ENCODE measurements around the gene CCDC146. TPM values are rescaled to one million over a fixed set of nuclear protein-coding genes. Genes with fewer than 3 reads are reported as not detected.
"Not testable (repeated sequence)": the region's sequence is repeated elsewhere in the genome, so short reads cannot be mapped to it uniquely, and the experiment has no call there.

Gene CCDC146
- polyA plus RNA-seq, 1 experiment = 8.8 TPM

DNA sequence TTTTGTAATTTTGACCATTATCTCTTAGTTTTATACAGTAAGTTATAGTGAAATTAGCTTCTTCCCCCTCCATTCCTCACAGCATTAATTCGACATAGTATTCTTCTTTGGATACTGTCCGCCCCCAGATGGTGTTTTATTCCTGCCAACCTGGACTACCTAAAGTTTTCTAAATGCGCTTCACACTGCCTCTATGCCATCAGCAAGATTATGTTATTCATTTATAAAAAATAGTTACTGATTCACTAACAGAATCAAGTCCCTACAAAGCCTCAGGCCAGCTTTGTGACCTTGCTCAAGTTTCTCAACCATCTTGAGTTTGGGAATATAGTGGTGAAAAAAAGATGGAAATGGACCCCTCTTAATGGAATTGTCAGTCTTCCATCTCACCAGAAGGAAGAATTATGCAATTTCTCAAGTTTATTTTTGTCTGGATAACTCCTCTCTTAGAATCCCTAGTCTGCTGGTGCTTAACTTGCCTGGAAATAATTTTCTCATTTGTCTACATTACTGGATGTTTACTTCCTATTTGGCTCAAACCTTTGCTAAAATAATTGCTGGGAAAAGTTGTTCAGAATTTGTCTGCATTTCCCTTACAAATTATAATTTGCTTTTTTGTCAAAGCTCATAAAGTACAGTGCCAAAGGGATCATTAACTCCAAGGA is 93.9 kb downstream of the CCDC146 start:
- H3K9me3 ChIP-seq (ENCODE audit: control insufficient read depth, insufficient read depth, low read length) = peaks cover 6% of the 10 kb centered on the region; the same call in 1 of the 2 replicates
- no peak overlapping the region for H3K4me3 ChIP-seq (ENCODE audit: low read depth, low read length)
- ChIA-PET CTCF (interaction anchor here (0.6 to 1.6 kb wide), 3 partner anchors 21 to 31 kb away, joined by 3 to 6 read pairs (median 5); no protein-coding TSS in a partner anchor), POLR2A (no interaction called here)
- no peak for DNase-seq (ENCODE audit: low read depth, low spot score)
- TF ChIP-seq, protein P1, sequence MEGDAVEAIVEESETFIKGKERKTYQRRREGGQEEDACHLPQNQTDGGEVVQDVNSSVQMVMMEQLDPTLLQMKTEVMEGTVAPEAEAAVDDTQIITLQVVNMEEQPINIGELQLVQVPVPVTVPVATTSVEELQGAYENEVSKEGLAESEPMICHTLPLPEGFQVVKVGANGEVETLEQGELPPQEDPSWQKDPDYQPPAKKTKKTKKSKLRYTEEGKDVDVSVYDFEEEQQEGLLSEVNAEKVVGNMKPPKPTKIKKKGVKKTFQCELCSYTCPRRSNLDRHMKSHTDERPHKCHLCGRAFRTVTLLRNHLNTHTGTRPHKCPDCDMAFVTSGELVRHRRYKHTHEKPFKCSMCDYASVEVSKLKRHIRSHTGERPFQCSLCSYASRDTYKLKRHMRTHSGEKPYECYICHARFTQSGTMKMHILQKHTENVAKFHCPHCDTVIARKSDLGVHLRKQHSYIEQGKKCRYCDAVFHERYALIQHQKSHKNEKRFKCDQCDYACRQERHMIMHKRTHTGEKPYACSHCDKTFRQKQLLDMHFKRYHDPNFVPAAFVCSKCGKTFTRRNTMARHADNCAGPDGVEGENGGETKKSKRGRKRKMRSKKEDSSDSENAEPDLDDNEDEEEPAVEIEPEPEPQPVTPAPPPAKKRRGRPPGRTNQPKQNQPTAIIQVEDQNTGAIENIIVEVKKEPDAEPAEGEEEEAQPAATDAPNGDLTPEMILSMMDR (IDR thresholded peaks at IDR 0.05; ENCODE audit: low read depth, low read length) = no peak
- no peak overlapping the region for H3K27ac ChIP-seq (ENCODE audit: low read depth, low read length)
- no peaks in the 10 kb centered on the region for H3K27me3 ChIP-seq (ENCODE audit: control insufficient read depth, insufficient read depth, low read length)

- ChIA-PET CTCF (interaction anchor here (0.7 to 1.0 kb wide), 2 partner anchors 29 to 114 kb away, joined by 3 read pairs; no protein-coding TSS in a partner anchor), POLR2A (no interaction called here)
- no peak for DNase-seq (ENCODE audit: low read depth, low spot score)
- TF ChIP-seq, protein P1 (IDR thresholded peaks at IDR 0.05; ENCODE audit: low read depth, low read length) = no peak
- peaks cover 6% of the 10 kb centered on the region; the same call in 1 of the 2 replicates for H3K9me3 ChIP-seq (ENCODE audit: control insufficient read depth, insufficient read depth, low read length)
- no peaks in the 10 kb centered on the region for H3K27me3 ChIP-seq (ENCODE audit: control insufficient read depth, insufficient read depth, low read length)
- H3K27ac ChIP-seq (ENCODE audit: low read depth, low read length) = no peak overlapping the region
- H3K4me3 ChIP-seq (ENCODE audit: low read depth, low read length) = no peak overlapping the region
Observed at GRCh38 chr7:77217474-77218185, 95.2 kb downstream of the CCDC146 start.

- POLR2A ChIA-PET; DNase-seq (ENCODE audit: low read depth, low spot score); H3K9me3 ChIP-seq (ENCODE audit: control insufficient read depth, insufficient read depth, low read length); H3K4me3 ChIP-seq (ENCODE audit: low read depth, low read length); H3K27ac ChIP-seq (ENCODE audit: low read depth, low read length); H3K27me3 ChIP-seq (ENCODE audit: control insufficient read depth, insufficient read depth, low read length); CTCF ChIA-PET: not testable (repeated sequence)
Observed at GRCh38 chr7:77219701-77220331, 97.4 kb downstream of the CCDC146 start.

- Histone ChIP-seq H3K27me3 (ENCODE audit: control insufficient read depth, insufficient read depth, low read length) (no peaks in the 10 kb centered on the region), H3K4me3 (ENCODE audit: low read depth, low read length) (no peak overlapping the region), H3K27ac (ENCODE audit: low read depth, low read length) (no peak overlapping the region), H3K9me3 (ENCODE audit: control insufficient read depth, insufficient read depth, low read length) (peaks cover 6% of the 10 kb centered on the region; the same call in 1 of the 2 replicates)
- POLR2A ChIA-PET = no interaction called here
- TF ChIP-seq, protein P1 (IDR thresholded peaks at IDR 0.05; ENCODE audit: low read depth, low read length) = no peak
- CTCF ChIA-PET = no interaction called here
- DNase-seq (ENCODE audit: low read depth, low spot score) = no peak
Observed at GRCh38 chr7:77222065-77222464, 99.7 kb downstream of the CCDC146 start.

- H3K27ac ChIP-seq (ENCODE audit: low read depth, low read length) = no peak overlapping the region
- peaks cover 6% of the 10 kb centered on the region; the same call in 1 of the 2 replicates for H3K9me3 ChIP-seq (ENCODE audit: control insufficient read depth, insufficient read depth, low read length)
- H3K27me3 ChIP-seq (ENCODE audit: control insufficient read depth, insufficient read depth, low read length) = no peaks in the 10 kb centered on the region
- ChIA-PET CTCF (interaction anchor here (1.1 kb wide), 1 partner anchor 25 kb away, joined by 3 read pairs; no protein-coding TSS in a partner anchor), POLR2A (no interaction called here)
- TF ChIP-seq, protein P1 (IDR thresholded peaks at IDR 0.05; ENCODE audit: low read depth, low read length) = no peak
- DNase-seq (ENCODE audit: low read depth, low spot score) = no peak
- H3K4me3 ChIP-seq (ENCODE audit: low read depth, low read length) = no peak overlapping the region
Observed at GRCh38 chr7:77222819-77223218, 100.4 kb downstream of the CCDC146 start.
